ENCODE measurements around the gene FNDC7. TPM values are rescaled to one million over a fixed set of nuclear protein-coding genes. Genes with fewer than 3 reads are reported as not detected.
"Not testable (repeated sequence)": the region's sequence is repeated elsewhere in the genome, so short reads cannot be mapped to it uniquely, and the experiment has no call there.

The FNDC7 gene
- total RNA-seq, 1 donor from 2014 or later: not detected

- Histone ChIP-seq H3K4me3 (no peak overlapping the region), H3K27me3 (ENCODE audit: low read depth) (no peaks in the 10 kb centered on the region), H3K27ac (no peak overlapping the region), H3K9me3 (no peaks in the 10 kb centered on the region), H3K36me3 (peaks cover 58% of the 10 kb centered on the region), H3K4me1 (peaks cover 10% of the 10 kb centered on the region)
- ATAC-seq (no peak), DNase-seq (no peak)
- intact Hi-C loops (cut with DNase I): no loop called here
- TF ChIP-seq CTCF (IDR thresholded peaks at IDR 0.05): no peak
These were observed 11.4 kb upstream of the FNDC7 start for GRCh38 chr1:108701176-108701849.

- ATAC-seq; H3K4me3 ChIP-seq; H3K9me3 ChIP-seq; DNase-seq; H3K27me3 ChIP-seq (ENCODE audit: low read depth); H3K27ac ChIP-seq; intact Hi-C loops (cut with DNase I): not testable (repeated sequence)
- peaks cover 50% of the 10 kb centered on the region for H3K36me3 ChIP-seq
- peaks cover 10% of the 10 kb centered on the region for H3K4me1 ChIP-seq
These were observed 10.6 kb upstream of the FNDC7 start for GRCh38 chr1:108702109-108702508.

GRCh38 chr1:108703939-108704338 lies 8.8 kb upstream of the FNDC7 start:
- H3K4me3 ChIP-seq: no peak overlapping the region
- no peak for ATAC-seq
- intact Hi-C loops (cut with DNase I): no loop called here

GRCh38 chr1:108704496-108704895 lies 8.2 kb upstream of the FNDC7 start:
- H3K9me3 ChIP-seq: no peaks in the 10 kb centered on the region
- no peaks in the 10 kb centered on the region for H3K27me3 ChIP-seq (ENCODE audit: low read depth)
- peaks cover 26% of the 10 kb centered on the region for H3K36me3 ChIP-seq
- TF ChIP-seq CTCF (IDR thresholded peaks at IDR 0.05): no peak
- no peak overlapping the region for H3K27ac ChIP-seq
- intact Hi-C loops (cut with DNase I): no loop called here
- H3K4me3 ChIP-seq: no peak overlapping the region
- peaks cover 10% of the 10 kb centered on the region for H3K4me1 ChIP-seq
- DNase-seq: no peak
- no peak for ATAC-seq

More at GRCh38 chr1:108703939-108704338, 8.8 kb upstream of the FNDC7 start:
- no peaks in the 10 kb centered on the region for H3K9me3 ChIP-seq
- DNase-seq: no peak
- no peak overlapping the region for H3K27ac ChIP-seq
- TF ChIP-seq CTCF (IDR thresholded peaks at IDR 0.05): no peak
- H3K4me1 ChIP-seq: peaks cover 10% of the 10 kb centered on the region
- peaks cover 32% of the 10 kb centered on the region for H3K36me3 ChIP-seq
- H3K27me3 ChIP-seq (ENCODE audit: low read depth): no peaks in the 10 kb centered on the region

- no peak for DNase-seq
- intact Hi-C loops (cut with DNase I): no loop called here
- peaks cover 5% of the 10 kb centered on the region for H3K36me3 ChIP-seq
- no peaks in the 10 kb centered on the region for H3K27me3 ChIP-seq (ENCODE audit: low read depth)
- no peaks in the 10 kb centered on the region for H3K9me3 ChIP-seq
- TF ChIP-seq CTCF (IDR thresholded peaks at IDR 0.05): no peak
- H3K4me1 ChIP-seq: peaks cover 10% of the 10 kb centered on the region
- H3K27ac ChIP-seq: no peak overlapping the region
- no peak for ATAC-seq
- no peak overlapping the region for H3K4me3 ChIP-seq
These were observed 6.1 kb upstream of the FNDC7 start for GRCh38 chr1:108706643-108707042.

Data from lower lobe of right lung (tissue), 2 donors.